ENCODE measurements around the gene ZNF800.
A peak's percentile ranks its signal among the peaks of the same experiment; 100 is the strongest.
"Not testable (repeated sequence)": the region's sequence is repeated elsewhere in the genome, so short reads cannot be mapped to it uniquely, and the experiment has no call there.

The ZNF800 gene, protein sequence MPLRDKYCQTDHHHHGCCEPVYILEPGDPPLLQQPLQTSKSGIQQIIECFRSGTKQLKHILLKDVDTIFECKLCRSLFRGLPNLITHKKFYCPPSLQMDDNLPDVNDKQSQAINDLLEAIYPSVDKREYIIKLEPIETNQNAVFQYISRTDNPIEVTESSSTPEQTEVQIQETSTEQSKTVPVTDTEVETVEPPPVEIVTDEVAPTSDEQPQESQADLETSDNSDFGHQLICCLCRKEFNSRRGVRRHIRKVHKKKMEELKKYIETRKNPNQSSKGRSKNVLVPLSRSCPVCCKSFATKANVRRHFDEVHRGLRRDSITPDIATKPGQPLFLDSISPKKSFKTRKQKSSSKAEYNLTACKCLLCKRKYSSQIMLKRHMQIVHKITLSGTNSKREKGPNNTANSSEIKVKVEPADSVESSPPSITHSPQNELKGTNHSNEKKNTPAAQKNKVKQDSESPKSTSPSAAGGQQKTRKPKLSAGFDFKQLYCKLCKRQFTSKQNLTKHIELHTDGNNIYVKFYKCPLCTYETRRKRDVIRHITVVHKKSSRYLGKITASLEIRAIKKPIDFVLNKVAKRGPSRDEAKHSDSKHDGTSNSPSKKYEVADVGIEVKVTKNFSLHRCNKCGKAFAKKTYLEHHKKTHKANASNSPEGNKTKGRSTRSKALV

GRCh38 chr7:127392566-127393367 is at the start of gene ZNF800:
Gene ZNF800, minus strand, starts transcription at chr7:127392708. Its CDS starts 1,151 bp downstream, at chr7:127391557.
- DNase-seq = peak; percentile 71

DNA sequence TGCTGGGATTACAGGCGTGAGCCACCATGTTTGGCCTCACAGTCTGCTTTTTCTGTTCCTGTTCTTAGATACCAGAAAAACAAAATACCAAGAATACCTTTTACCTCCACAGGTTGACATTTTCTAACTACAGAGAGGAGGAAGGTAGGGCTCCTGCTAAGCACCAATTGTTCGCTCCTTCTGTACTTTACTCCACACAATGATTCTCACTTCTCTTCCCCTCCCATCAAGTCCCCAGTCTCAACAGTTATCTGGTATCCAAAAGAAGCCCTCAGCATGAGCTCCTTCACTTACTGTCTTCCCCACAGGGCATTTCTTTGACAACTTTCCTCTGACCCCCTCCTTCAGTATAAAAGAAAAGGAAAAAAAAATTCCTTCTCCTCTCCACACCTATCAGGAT is 47.7 kb upstream of the ZNF800 start:
- DNase-seq = no peak

GRCh38 chr7:127438836-127439235 is 46.3 kb upstream of the ZNF800 start:
- no peak for DNase-seq

GRCh38 chr7:127437837-127438236 is 45.3 kb upstream of the ZNF800 start:
- DNase-seq = no peak

DNA sequence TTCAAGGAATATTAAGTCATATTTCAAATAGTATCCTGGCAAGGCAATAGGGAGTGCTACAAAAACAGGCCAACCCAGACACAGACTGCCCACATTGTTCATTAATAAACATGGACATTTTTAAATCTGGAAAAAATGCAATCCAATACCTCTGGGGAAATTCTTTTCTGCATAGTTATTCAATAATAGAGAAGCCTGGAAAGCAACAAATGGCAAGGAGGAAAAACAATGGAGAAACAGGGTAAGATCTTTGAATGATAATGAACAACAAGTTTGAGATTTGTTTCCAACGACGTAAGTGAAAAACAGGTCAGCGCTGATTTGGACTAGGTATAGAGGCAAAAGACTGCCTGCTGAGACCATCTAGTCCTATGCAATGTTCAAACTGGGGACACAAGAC is 44.7 kb upstream of the ZNF800 start:
- no peak for DNase-seq

DNA sequence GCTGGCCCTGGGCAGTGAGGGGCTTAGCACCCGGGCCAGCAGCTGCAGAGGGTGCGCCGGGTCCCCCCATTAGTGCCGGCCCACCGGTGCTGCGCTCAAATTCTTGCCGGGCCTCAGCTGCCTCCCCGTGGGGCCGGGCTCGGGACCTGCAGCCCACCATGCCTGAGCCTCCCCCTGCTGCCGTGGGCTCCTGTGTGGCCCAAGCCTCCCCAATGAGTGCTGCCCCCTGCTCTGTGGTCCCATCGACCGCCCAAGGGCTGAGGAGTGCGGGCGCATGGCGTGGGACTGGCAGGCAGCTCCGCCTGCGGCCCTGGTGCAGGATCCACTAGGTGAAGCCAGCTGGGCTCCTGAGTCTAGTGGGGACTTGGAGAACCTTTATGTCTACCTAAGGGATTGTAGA is 36.8 kb upstream of the ZNF800 start:
- not testable (repeated sequence) for DNase-seq

- DNase-seq = no peak
Observed at GRCh38 chr7:127419196-127419595, 26.7 kb upstream of the ZNF800 start.

DNA sequence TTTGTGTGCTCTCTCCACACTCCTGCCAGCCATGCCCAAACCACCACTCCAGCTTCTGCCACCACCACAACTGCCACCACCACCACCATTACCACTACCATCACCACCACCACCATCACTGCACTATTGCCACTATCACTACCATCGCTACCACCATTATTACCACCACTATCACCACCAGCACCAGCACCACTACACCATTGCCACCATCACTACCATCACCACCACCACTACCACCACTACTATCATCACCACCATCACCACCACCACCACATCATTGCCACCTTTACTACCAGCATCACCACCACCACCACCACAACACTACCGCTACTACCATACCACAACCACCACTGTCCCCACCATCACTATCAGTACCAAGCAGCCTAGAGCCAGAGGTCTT is 26.0 kb upstream of the ZNF800 start:
- no peak for DNase-seq

- DNase-seq = no peak
Observed at GRCh38 chr7:127417346-127417745, 24.8 kb upstream of the ZNF800 start.

DNA sequence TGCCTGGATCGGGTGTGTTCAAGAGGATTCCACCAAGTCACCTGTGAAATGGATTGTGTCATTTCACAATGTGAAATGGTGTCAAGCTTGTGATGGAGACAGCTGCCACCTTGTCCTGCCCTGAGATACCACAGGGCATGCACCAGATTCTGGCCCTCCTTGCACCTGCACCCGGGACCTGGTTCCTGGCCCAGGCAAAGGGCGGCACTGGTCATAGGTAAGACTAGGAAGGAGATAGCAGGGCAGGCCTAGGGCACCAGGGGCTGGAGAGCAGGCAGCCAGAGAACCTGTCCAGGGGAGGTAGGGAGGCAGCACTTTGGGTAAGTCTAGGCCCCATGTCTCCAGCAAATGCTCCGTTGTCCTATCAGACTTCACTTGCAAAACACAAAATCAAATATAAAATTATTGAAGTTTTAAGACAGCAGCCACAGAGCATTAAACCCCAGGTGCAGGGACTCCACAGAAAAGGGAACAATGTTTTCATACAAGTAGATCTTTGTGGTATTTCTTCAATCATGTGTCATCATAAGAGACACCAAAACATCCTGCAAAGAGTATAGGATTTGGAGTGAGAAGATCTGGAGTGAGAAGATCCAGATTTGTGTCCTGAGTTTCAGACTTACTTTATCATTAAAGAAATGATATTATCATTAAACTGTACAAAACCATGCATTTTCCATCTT is 22.7 kb upstream of the ZNF800 start:
- no peak for DNase-seq

DNA sequence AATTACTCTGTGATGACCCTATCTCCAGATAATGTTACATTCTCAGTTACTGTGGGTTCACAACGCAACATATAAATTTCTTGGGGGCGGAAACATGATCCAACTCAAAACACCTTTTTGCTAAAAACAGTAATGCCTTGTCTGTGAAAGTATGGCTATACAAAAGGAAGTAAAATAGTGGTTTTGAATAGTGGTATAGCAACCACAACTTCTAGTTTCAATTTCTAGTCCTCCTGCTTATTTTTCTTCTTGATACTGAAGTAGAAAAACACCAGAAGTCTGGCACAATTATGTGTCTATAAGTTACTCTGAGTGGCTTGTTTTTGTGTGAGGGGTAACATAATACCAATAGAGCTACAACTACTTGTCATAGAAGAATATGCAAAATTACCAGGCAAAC is 21.5 kb upstream of the ZNF800 start:
- peak; percentile 36 for DNase-seq

- DNase-seq = no peak
Observed at GRCh38 chr7:127413326-127413725, 20.8 kb upstream of the ZNF800 start.

DNA sequence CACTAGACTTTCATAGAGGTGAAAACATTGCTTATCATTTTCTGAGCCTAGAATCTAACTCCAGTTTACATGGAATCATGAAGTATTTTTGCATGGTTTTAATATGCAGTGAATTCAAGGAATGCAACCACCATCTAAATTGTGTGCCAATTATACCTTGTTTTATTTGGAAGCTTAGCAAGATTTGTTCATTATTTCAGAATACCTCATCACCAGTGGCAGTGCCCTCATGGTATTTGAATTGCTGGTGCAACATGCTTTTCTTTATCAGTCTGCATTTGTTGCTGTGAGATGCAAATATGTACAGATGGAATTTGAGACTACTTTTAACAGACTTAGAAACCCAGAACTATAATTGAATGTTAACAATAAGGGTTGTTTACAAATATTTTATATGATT is 18.7 kb upstream of the ZNF800 start:
- DNase-seq = no peak

DNA sequence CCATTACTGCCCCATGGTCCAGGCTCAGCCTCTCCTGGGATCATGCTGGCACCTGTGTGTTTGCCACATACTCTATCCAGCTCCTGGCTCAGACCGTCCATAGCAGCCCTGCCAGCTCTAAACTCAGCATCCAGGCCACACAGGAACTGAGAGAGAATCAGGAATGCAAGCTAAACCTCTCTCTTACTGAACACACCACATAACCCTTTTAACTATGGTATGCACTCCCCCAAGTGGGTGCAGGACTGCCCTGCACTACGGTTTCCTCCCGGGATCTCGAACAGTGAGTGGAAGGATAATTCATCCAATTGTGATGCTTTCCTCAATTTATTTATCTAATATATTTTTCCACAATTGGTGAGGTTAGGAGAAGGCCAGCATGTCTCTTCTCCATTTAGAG is 17.1 kb upstream of the ZNF800 start:
- no peak for DNase-seq

- DNase-seq = no peak
Observed at GRCh38 chr7:127404286-127405072, 12.0 kb upstream of the ZNF800 start.

DNA sequence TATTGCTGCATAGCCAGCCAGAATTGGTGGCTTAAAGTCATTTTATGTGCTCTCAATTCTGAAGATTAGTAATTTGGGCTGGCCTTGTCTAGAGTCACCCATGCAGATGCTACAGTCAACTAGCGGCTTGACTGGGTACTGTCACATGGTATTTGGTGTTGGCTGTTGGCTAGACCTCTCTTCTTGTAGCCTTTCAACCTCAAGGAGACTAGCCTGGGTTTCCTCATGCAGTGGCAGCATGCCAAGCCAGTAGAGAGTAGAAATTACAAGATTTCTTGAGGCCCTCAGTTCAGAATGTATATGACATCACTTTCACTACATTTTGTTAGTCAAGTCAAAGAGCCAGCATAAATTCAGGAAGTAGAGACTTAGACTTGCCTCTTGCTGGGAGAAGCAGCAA is 3.7 kb upstream of the ZNF800 start:
- DNase-seq = peak; percentile 87

DNA sequence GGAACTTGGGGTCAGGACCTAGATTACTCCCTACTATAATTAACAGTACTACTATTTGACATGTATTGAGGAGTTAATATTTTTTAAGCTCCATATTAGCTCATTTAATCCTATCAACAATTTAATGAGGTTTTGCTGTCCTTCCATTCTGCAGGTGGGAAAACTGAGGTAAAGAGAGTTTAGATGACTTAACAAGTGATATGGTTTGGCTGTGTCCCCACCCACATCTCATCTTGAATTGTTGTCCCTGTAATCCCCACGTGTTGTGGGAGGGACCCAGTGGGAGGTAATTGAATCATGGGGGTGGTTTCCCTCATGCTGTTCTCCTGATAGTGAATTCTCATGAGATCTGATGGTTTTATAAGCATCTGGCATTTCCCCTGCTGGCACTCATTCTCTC is 2.6 kb upstream of the ZNF800 start:
- DNase-seq = not testable (repeated sequence)

DNA sequence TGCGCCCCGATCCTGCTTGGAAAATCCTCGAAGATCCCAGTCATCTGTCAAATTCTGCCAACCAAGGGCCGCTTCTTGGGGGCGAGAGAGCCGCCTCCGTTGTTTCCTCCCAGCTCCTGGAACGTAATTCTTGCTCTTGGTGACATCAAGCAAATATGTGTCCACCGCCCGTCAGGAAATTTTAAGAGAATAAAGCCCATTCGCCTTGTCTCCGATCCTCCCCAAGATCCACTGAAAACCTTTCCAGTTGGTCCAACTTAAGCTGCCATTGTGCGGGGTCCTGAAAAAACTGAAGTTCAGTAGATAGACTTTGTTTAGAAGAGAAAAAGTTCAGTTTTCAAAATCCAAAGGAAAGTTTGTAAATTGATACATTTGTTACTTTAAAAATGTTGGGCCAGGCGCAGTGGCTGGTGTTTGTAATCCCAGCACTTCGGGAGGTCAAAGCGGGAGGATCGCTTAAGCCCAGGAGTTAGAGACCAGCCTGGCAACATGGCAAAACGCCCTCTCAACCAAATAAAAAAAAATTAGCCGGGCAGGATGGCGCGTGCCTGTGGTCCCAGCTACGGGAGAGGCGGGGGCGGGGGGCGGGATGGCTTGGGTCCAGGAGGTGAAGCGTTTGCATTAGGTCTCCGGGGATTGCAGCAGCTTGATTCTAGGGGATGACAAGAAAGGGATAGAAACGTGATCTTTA is 1.0 kb upstream of the ZNF800 start:
- no peak for DNase-seq

GRCh38 chr7:127392182-127392565 is 334 bp downstream of the ZNF800 start:
- no peak for DNase-seq

DNA sequence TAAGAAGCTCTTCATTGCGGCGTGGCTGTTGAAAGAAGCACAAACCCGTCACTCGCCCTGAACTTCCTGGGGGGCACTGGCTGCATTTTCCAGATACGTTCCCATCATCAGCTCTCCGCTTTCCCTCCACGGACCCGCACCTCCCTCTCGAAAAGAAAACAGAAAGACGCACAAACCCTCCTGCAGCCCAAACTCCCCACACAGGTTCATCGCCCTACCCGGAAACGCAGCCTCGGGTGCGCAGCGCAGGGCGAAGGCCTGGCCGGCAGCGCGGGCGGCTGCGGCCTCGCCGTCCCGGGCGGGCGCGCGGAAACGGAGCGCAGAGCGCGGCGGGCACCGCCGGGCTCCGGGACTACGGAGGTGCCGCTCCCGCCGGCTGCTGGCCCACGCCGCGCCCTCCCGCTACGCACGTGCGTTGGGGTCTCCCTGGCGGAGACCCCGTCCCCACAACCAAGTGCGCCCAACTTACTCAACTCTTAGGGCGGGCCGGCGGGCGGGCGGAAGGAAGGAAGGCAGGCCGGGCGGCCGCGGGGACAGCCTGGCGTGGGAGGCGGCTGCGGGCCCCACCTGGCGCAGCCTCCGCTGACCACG is 822 bp downstream of the ZNF800 start:
- no peak for DNase-seq

Measured in SIG-M5 (cell line).